ENCODE measurements around the gene CCNL2.
"Not testable (repeated sequence)": the region's sequence is repeated elsewhere in the genome, so short reads cannot be mapped to it uniquely, and the experiment has no call there.

Gene CCNL2

GRCh38 chr1:1406101-1406820, 7.1 kb upstream of the CCNL2 start:
- CTCF ChIA-PET: interaction anchor here (1.3 kb wide), 1 partner anchor 58 kb away, joined by 4 read pairs; no protein-coding TSS in a partner anchor
- no peak for TF ChIP-seq CTCF (IDR thresholded peaks at IDR 0.05; ENCODE audit: insufficient read depth, low read length, missing control alignments)
- H3K4me3 ChIP-seq (ENCODE audit: low read depth, low read length): peak overlapping the region; percentile 85
- DNase-seq (ENCODE audit: low read depth, low spot score): no peak
- POLR2A ChIA-PET: no interaction called here

DNA sequence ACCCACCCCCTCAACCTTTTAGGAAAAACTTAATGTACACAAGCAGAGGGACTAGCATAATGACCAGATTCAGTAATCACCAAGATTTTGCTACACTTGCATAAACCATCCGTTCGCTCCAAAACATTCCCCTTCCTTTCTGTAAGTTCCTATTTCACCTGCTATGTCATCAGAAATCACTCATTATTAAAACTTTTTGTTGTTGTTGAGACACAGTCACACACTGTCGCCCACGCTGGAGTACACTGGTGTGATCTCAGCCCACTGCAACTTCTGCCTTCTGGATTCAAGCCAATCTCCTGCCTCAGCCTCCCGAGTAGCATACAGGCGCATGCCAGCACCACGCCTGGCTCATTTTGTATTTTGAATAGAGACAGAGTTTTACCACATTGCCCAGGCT, 4.5 kb upstream of the CCNL2 start:
- DNase-seq (ENCODE audit: low read depth, low spot score): no peak
- no peak overlapping the region for H3K4me3 ChIP-seq (ENCODE audit: low read depth, low read length)
- no peak for TF ChIP-seq CTCF (IDR thresholded peaks at IDR 0.05; ENCODE audit: insufficient read depth, low read length, missing control alignments)
- ChIA-PET CTCF (no interaction called here), POLR2A (no interaction called here)

GRCh38 chr1:1402901-1403392, 3.8 kb upstream of the CCNL2 start:
- DNase-seq (ENCODE audit: low read depth, low spot score); POLR2A ChIA-PET; H3K4me3 ChIP-seq (ENCODE audit: low read depth, low read length): not testable (repeated sequence)
- CTCF ChIA-PET: interaction anchor here (0.9 to 5.9 kb wide), 5 partner anchors 12 to 57 kb away, joined by 3 to 66 read pairs (median 9); no protein-coding TSS in a partner anchor

DNA sequence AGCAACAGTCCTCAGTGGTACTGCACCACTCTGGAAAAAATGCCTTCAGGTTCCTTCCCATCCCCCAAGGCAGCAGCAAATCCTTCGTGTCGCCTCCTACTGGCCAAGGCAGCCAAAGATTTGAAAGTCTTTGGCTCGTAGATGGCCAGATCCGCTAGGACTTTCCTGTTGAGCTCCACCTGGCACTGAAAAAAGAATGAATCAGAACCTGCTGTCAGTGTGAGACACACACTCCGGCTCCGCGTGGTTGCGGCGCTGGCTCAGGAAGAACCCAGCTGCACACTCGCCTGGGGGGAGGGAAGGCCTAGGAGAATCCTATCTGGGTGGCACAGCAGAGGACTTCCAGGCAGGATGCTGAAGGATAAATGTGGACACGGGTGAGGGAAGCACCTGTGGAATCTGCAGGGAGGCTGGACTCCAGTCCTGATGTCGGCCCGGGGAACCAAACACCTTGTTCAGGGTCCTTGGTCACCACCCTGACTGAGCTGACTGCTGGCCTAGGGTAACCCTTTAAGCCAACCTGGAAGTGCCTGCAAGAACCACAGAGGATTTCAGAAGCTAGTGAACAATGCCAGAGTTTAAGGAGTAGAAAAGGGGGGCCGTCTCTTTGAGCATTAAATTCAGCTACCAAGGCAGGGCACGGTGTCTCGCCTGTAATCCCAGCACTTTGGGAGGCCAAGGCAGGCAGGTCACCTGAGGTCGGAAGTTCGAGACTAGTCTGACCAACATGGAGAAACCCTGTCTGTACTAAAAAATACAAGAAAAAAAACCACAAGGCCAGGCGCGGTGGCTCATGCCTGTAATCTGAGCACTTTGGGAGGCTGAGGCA, 3.2 kb upstream of the CCNL2 start:
- H3K4me3 ChIP-seq (ENCODE audit: low read depth, low read length): no peak overlapping the region; the same call in 1 of the 2 replicates
- ChIA-PET POLR2A (no interaction called here), CTCF (interaction anchor here (0.9 to 5.9 kb wide), 6 partner anchors 13 to 56 kb away, joined by 3 to 66 read pairs (median 6); no protein-coding TSS in a partner anchor)
- DNase-seq (ENCODE audit: low read depth, low spot score): no peak
- peak; percentile 63 for TF ChIP-seq CTCF (IDR thresholded peaks at IDR 0.05; ENCODE audit: insufficient read depth, low read length, missing control alignments)

DNA sequence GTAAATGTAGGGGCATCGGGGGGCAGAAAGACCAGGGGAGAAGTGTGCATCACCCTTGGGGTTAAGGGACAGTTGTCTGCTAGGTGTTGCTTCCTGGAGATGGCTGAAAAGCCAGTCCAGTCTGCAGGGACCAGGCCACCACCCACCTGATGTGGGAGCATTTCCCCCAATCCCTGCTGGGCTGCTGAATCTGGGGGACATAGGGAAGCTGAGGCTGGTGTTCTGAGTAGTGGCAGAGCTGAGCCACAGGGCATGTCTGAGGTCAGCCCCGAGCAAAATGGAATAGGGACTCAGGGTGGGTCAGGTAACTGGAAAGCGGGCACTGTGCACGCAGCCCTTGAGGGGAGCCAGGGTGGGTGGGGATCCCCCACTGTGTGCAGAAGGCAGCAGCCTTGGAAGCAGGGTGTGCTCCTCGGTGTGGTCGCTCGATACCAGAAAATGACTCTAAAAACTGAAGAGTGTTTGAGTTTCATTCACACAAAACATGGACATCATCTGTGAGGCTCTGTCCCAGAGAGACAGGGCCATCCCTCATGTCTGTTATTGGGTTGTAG, 2.4 kb upstream of the CCNL2 start:
- TF ChIP-seq CTCF (IDR thresholded peaks at IDR 0.05; ENCODE audit: insufficient read depth, low read length, missing control alignments): no peak
- CTCF ChIA-PET: interaction anchor here (1.0 to 5.9 kb wide), 5 partner anchors 13 to 50 kb away, joined by 3 to 66 read pairs (median 9); no protein-coding TSS in a partner anchor
- no peak overlapping the region for H3K4me3 ChIP-seq (ENCODE audit: low read depth, low read length)
- DNase-seq (ENCODE audit: low read depth, low spot score): no peak
- POLR2A ChIA-PET: no interaction called here

DNA sequence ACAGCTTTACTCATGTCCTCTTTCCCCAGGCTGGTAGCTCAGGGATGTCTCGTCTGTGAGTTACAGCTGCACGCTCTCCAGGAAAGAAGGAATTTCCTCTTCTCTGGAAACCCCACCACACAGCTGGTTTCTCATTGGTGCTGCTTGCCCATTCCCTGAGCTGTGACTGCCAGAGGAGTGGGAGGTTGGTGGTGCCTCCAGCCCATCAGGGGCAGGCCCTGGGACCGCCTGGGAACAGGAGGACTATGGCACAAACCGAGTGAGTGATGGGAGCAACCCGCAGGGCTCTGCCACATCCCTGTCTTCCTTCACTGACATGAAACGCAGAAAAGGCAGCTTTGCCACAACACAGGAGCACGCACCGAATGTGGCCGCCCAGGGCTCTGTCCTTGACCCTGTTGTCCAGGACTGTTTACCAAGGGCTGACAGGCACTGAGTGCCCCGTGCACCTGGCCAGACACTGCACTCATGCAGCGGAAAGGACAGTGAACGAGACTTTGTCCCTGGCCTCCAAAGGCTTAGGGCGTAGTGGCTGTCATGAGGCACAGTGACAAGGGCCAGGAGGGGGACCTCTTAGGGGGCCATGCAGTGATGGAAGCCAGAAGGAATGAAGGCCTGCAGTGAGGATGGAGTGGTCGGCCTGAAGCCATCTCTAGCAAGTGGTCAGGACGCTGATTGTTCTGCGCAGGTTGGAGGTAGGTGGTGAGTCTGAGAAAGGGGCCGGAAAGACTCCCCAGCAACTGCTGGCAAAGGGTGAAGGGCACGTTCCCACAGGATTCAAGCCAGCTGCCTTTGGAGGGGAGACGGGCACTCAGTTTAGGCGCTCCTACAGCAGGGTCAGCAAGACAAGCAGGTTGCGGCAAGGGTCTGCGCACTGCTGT, 1.7 kb upstream of the CCNL2 start:
- no peak for DNase-seq (ENCODE audit: low read depth, low spot score)
- no peak for TF ChIP-seq CTCF (IDR thresholded peaks at IDR 0.05; ENCODE audit: insufficient read depth, low read length, missing control alignments)
- H3K4me3 ChIP-seq (ENCODE audit: low read depth, low read length): peak overlapping the region; percentile 98
- ChIA-PET POLR2A (interaction anchor here (1.0 to 8.1 kb wide), 3 partner anchors 22 to 53 kb away, joined by 7 to 36 read pairs (median 9); partner anchors contain the start of gene AURKAIP1), CTCF (interaction anchor here (1.0 to 5.9 kb wide), 7 partner anchors 13 to 104 kb away, joined by 3 to 66 read pairs (median 13); no protein-coding TSS in a partner anchor)
